Measurements from ENCODE around the gene OPA3. TPM values are rescaled to one million over a fixed set of nuclear protein-coding genes. Genes with fewer than 3 reads are reported as not detected.

The OPA3 gene
- polyA plus RNA-seq, 3 donors = 4.4 to 6.9 (median 5.6) TPM

- no peaks in the 10 kb centered on the region for H3K27me3 ChIP-seq (ENCODE audit: control insufficient read depth in 2 of 2, insufficient read depth in 2 of 2, low read length in 2 of 2)
- H3K4me2 ChIP-seq (replicated peaks; ENCODE audit: extremely low read depth, low read length, poor library complexity, severe bottlenecking) = no peak overlapping the region
- peaks cover 3% of the 10 kb centered on the region for H3K79me2 ChIP-seq (ENCODE audit: insufficient read depth, low read length)
- H3K27me3 Mint-ChIP-seq (ENCODE audit: low read depth in 3 of 3) = peaks cover 0 to 2% (median 2%) of the 10 kb centered on the region in 3 donors
- no peak overlapping the region for H3K27ac Mint-ChIP-seq
- peaks cover 6 to 16% of the 10 kb centered on the region in 2 donors for H3K36me3 ChIP-seq (replicated peaks in 1 of 2; ENCODE audit: control insufficient read depth in 1 of 2, insufficient read depth in 2 of 2, low read length in 2 of 2)
- peaks cover 10 to 22% of the 10 kb centered on the region in 2 donors for H3K36me3 Mint-ChIP-seq
- no peak overlapping the region for H3K9ac ChIP-seq (ENCODE audit: insufficient read depth, low read length, poor library complexity, severe bottlenecking)
- peaks cover 10% of the 10 kb centered on the region for H3K4me1 Mint-ChIP-seq
- no peaks in the 10 kb centered on the region for H3K9me3 ChIP-seq (replicated peaks in 1 of 2; ENCODE audit: control insufficient read depth in 1 of 2, insufficient read depth in 1 of 2, low read length in 2 of 2)
- no peak overlapping the region for H2AFZ ChIP-seq (ENCODE audit: insufficient read depth, low read depth, low read length, poor library complexity, severe bottlenecking)
- DNase-seq = no peak
- H3K4me3 Mint-ChIP-seq = no peak overlapping the region
- peaks cover 0 to 4% (median 0%) of the 10 kb centered on the region in 7 donors for H3K9me3 Mint-ChIP-seq
- no peaks in the 10 kb centered on the region for H3K4me1 ChIP-seq (ENCODE audit: control insufficient read depth in 1 of 2, insufficient read depth in 2 of 2, low read length in 2 of 2)
- no peak overlapping the region for H3K4me3 ChIP-seq (replicated peaks in 1 of 3; ENCODE audit: low read depth in 2 of 3, low read length in 3 of 3)
- no peak overlapping the region for H3K27ac ChIP-seq (ENCODE audit: low read depth in 1 of 2, low read length in 2 of 2)
- intact Hi-C loops (cut with micrococcal nuclease) = no loop called here
- WGBS (ENCODE audit: insufficient coverage) = 96% methylated on average over 34 of the region's 34 CpGs
- TF ChIP-seq CTCF (IDR thresholded peaks at IDR 0.05) = no peak
- H4K20me1 ChIP-seq (ENCODE audit: insufficient read depth, low read length) = peaks cover 21% of the 10 kb centered on the region
These were observed 31.1 kb downstream of the OPA3 start for GRCh38 chr19:45553464-45553863.

GRCh38 chr19:45547965-45548609, 36.5 kb downstream of the OPA3 start:
- peaks cover 17 to 20% of the 10 kb centered on the region in 2 donors for H3K4me1 ChIP-seq (ENCODE audit: control insufficient read depth in 1 of 2, insufficient read depth in 2 of 2, low read length in 2 of 2)
- no peak overlapping the region for H3K4me3 ChIP-seq (replicated peaks in 1 of 3; ENCODE audit: low read depth in 2 of 3, low read length in 3 of 3)
- H3K27me3 ChIP-seq (ENCODE audit: control insufficient read depth in 2 of 2, insufficient read depth in 2 of 2, low read length in 2 of 2) = no peaks in the 10 kb centered on the region
- no peak overlapping the region for H3K27ac ChIP-seq (ENCODE audit: low read depth in 1 of 2, low read length in 2 of 2)
- H3K36me3 Mint-ChIP-seq = peaks cover 3 to 8% of the 10 kb centered on the region in 2 donors
- H3K9me3 ChIP-seq (replicated peaks in 1 of 2; ENCODE audit: control insufficient read depth in 1 of 2, insufficient read depth in 1 of 2, low read length in 2 of 2) = no peaks in the 10 kb centered on the region
- 91% methylated on average over 7 of the region's 9 CpGs for WGBS (ENCODE audit: insufficient coverage)
- no peak overlapping the region for H3K9ac ChIP-seq (ENCODE audit: insufficient read depth, low read length, poor library complexity, severe bottlenecking)
- H3K4me3 Mint-ChIP-seq = no peak overlapping the region
- H3K9me3 Mint-ChIP-seq = peaks cover 0 to 4% (median 0%) of the 10 kb centered on the region in 7 donors
- DNase-seq = no peak
- H3K36me3 ChIP-seq (replicated peaks in 1 of 2; ENCODE audit: control insufficient read depth in 1 of 2, insufficient read depth in 2 of 2, low read length in 2 of 2) = peaks cover 3 to 9% of the 10 kb centered on the region in 2 donors
- no peaks in the 10 kb centered on the region for H4K20me1 ChIP-seq (ENCODE audit: insufficient read depth, low read length)
- H3K4me2 ChIP-seq (replicated peaks; ENCODE audit: extremely low read depth, low read length, poor library complexity, severe bottlenecking) = no peak overlapping the region
- no peaks in the 10 kb centered on the region for H3K79me2 ChIP-seq (ENCODE audit: insufficient read depth, low read length)
- no peak overlapping the region for H3K27ac Mint-ChIP-seq
- H3K4me1 Mint-ChIP-seq = peaks cover 30% of the 10 kb centered on the region
- no peak for TF ChIP-seq CTCF (IDR thresholded peaks at IDR 0.05)
- intact Hi-C loops (cut with micrococcal nuclease) = no loop called here
- H2AFZ ChIP-seq (ENCODE audit: insufficient read depth, low read depth, low read length, poor library complexity, severe bottlenecking) = no peak overlapping the region
- H3K27me3 Mint-ChIP-seq (ENCODE audit: low read depth in 3 of 3) = peaks cover 0 to 2% (median 2%) of the 10 kb centered on the region in 3 donors

Data from CD14-positive monocyte (primary cell).